Breast epithelium (tissue), 4 donors: ENCODE data around the gene LPIN3. TPM values are rescaled to one million over a fixed set of nuclear protein-coding genes. Genes with fewer than 3 reads are reported as not detected.

Source experiments
- DNase-seq, 2 donors: peaks; one replicate each; pipeline ENCODE4 v3.0.0-alpha.2; 2019; ENCODE audit warnings: low spot score in 2 of 2
- H3K27ac ChIP-seq, 2 donors: fragments of 200-600 bp; sonication (generic) in 1 of 2; one replicate each; pipeline ENCODE4 v1.5.1; 2016 to 2019; ENCODE audit warnings: mild to moderate bottlenecking in 1 of 2
- H3K27me3 ChIP-seq, 2 donors: fragments of 200-600 bp; sonication (generic) in 1 of 2; one replicate each; pipeline versions ENCODE4 v1.5.1 to v1.6.0; 2017 to 2019; ENCODE audit warnings: control low read depth in 1 of 2, mild to moderate bottlenecking in 1 of 2
- H3K36me3 ChIP-seq: fragments of 200-600 bp; one replicate; pipeline ENCODE4 v1.5.1; 2019
- H3K4me1 ChIP-seq, 2 donors: fragments of 200-600 bp; sonication (generic); one replicate each; pipeline ENCODE4 v1.5.1; 2016 to 2019; ENCODE audit warnings: control low read depth in 1 of 2
- H3K4me3 ChIP-seq, 3 donors: fragments of 200-600 bp; sonication (generic); 1 replicate in 2 of 3; 2 replicates in 1 of 3; pipeline ENCODE4 v1.5.1; 2016 to 2019; ENCODE audit warnings: mild to moderate bottlenecking in 3 of 3, moderate library complexity in 2 of 3
- H3K9me3 ChIP-seq, 2 donors: fragments of 200-600 bp; sonication (generic) in 1 of 2; one replicate each; pipeline ENCODE4 v1.5.1; 2016 to 2019; ENCODE audit warnings: control low read depth in 1 of 2
- POLR2A ChIP-seq: fragments of 450-650 bp; IDR thresholded peaks from one replicate; pipeline ENCODE4 v1.6.1; 2016; ENCODE audit warnings: antibody characterized with exemption, mild to moderate bottlenecking, moderate library complexity
- POLR2AphosphoS5 ChIP-seq, 3 donors: sonication (generic); formaldehyde crosslinking; IDR thresholded peaks; one replicate each; pipeline ENCODE4 v1.6.1; 2017; ENCODE audit warnings: antibody characterized with exemption in 3 of 3
- intact Hi-C: fragments of 100-400 bp; cut with DNase I; formaldehyde crosslinking; loops from one replicate; pipeline ENCODE4 v1.15.1; 2023; ENCODE audit warnings: low total_unique reads
- total RNA-seq, 3 donors: library from RNA; depleted of rRNA; stranded (reverse); fragments of >200 nt; gene quantifications; one replicate each; pipeline ENCODE4 v1.1.0, GENCODE V29; 2016
- TF ChIP-seq, protein P1 (sequence below), 3 donors: fragments of 450-650 bp; IDR thresholded peaks; one replicate each; pipeline ENCODE4 v1.5.1; 2016 to 2017; ENCODE audit warnings: antibody characterized with exemption in 3 of 3, mild to moderate bottlenecking in 3 of 3, moderate library complexity in 3 of 3

LPIN3 gene
- total RNA-seq, 3 donors from 2014 or later, result 20.8 to 43.2 (median 39.0) TPM

DNA sequence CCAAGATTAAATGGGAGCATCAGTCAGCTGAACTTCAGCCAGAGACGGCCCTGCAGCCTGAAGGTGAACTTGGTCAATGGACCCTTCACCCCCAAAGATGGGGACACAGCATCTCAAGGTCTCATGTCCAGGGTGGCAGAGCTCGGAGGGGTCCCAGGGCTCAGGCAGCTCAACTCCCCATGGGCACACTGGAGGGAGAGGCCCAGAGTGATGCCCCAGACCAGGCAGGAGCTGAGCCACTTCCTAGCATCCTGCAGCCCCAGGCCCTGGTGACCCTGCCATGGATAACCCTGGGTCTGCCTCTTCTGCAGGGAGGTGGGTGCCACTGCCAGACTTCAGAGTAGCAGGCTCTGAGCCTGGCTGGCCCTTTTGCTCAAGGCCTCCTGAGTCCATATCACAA is 53.5 kb downstream of the LPIN3 start:
- intact Hi-C loops, result no loop called here
- no peaks in the 10 kb centered on the region for H3K36me3 ChIP-seq
- no peaks in the 10 kb centered on the region for H3K27me3 ChIP-seq
- peaks cover 0 to 18% of the 10 kb centered on the region in 2 donors for H3K4me1 ChIP-seq
- no peak overlapping the region for H3K4me3 ChIP-seq
- TF ChIP-seq, protein P1, sequence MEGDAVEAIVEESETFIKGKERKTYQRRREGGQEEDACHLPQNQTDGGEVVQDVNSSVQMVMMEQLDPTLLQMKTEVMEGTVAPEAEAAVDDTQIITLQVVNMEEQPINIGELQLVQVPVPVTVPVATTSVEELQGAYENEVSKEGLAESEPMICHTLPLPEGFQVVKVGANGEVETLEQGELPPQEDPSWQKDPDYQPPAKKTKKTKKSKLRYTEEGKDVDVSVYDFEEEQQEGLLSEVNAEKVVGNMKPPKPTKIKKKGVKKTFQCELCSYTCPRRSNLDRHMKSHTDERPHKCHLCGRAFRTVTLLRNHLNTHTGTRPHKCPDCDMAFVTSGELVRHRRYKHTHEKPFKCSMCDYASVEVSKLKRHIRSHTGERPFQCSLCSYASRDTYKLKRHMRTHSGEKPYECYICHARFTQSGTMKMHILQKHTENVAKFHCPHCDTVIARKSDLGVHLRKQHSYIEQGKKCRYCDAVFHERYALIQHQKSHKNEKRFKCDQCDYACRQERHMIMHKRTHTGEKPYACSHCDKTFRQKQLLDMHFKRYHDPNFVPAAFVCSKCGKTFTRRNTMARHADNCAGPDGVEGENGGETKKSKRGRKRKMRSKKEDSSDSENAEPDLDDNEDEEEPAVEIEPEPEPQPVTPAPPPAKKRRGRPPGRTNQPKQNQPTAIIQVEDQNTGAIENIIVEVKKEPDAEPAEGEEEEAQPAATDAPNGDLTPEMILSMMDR (IDR thresholded peaks at IDR 0.05), result no peak
- TF ChIP-seq POLR2A (no peak), POLR2AphosphoS5 (IDR thresholded peaks at IDR 0.05) (no peak)
- peak overlapping the region; percentile 14 to 20 for H3K27ac ChIP-seq
- no peak for DNase-seq
- H3K9me3 ChIP-seq, result no peaks in the 10 kb centered on the region

DNA sequence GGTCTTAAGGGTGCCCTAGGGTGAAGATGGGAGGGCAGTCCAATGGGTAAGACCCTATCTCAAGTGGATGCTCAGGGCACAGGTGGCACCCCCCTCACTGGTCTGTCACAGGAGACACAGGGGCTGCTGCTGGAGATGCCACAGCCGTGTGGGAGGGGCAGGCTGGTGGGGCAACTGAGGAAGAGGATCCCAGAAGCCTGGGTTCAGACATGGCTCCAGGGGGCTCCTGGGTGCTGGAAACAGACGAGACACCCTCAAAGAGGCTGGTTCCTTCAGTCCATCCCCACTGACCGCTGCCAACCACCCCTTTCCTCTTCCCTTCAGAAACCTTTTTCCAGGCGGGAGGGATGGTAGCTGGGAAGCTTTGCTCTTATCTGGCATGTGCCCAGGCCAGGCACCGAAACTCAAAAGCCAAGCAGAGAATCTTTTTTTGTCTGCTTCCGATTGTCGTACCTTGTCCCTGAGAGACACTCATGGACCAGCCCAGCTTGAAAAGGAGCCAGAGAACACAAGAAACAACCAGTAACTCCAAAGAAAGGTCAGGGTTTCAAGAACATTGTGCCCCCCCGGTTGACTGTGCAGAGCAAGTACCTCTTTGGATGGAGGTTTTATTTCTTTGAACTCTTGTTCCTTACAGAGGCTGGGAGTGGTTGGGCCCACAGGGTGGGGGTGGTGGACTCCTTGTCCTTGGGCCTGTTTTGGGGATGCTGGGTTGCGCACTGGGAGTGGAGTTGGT is 54.5 kb downstream of the LPIN3 start:
- H3K27ac ChIP-seq, result peak overlapping the region; percentile 32 to 36
- H3K27me3 ChIP-seq, result no peaks in the 10 kb centered on the region
- no peaks in the 10 kb centered on the region for H3K36me3 ChIP-seq
- peaks cover 0 to 18% of the 10 kb centered on the region in 2 donors for H3K4me1 ChIP-seq
- no peaks in the 10 kb centered on the region for H3K9me3 ChIP-seq
- intact Hi-C loops, result no loop called here
- H3K4me3 ChIP-seq, result no peak overlapping the region
- DNase-seq, result no peak
- peak in 1 of 3 donors; percentile 15 for TF ChIP-seq POLR2AphosphoS5 (IDR thresholded peaks at IDR 0.05)
- TF ChIP-seq, protein P1 (IDR thresholded peaks at IDR 0.05), result no peak

- peak overlapping the region; percentile 32 to 36 for H3K27ac ChIP-seq
- TF ChIP-seq POLR2AphosphoS5 (IDR thresholded peaks at IDR 0.05) (no peak), POLR2A (no peak)
- TF ChIP-seq, protein P1 (IDR thresholded peaks at IDR 0.05), result no peak
- intact Hi-C loops, result no loop called here
Observed at GRCh38 chr20:41395667-41396664, 55.3 kb downstream of the LPIN3 start.

GRCh38 chr20:41398408-41398807 is 57.8 kb downstream of the LPIN3 start:
- no peak for TF ChIP-seq POLR2AphosphoS5 (IDR thresholded peaks at IDR 0.05)
- TF ChIP-seq, protein P1 (IDR thresholded peaks at IDR 0.05), result no peak
- TF ChIP-seq POLR2A, result no peak
- Histone ChIP-seq H3K4me3 (no peak overlapping the region), H3K4me1 (peaks cover 0 to 17% of the 10 kb centered on the region in 2 donors), H3K9me3 (no peaks in the 10 kb centered on the region), H3K36me3 (peaks cover under 1% of the 10 kb centered on the region), H3K27me3 (no peaks in the 10 kb centered on the region), H3K27ac (peak overlapping the region; percentile 14 to 68)
- no peak for DNase-seq
- intact Hi-C loops, result no loop called here

More at GRCh38 chr20:41395667-41396664, 55.3 kb downstream of the LPIN3 start:
- Histone ChIP-seq H3K36me3 (no peaks in the 10 kb centered on the region), H3K9me3 (no peaks in the 10 kb centered on the region), H3K4me1 (peaks cover 0 to 18% of the 10 kb centered on the region in 2 donors), H3K27me3 (no peaks in the 10 kb centered on the region), H3K4me3 (no peak overlapping the region)
- DNase-seq, result no peak
